Measurements from ENCODE around the gene PTGES. TPM values are rescaled to one million over a fixed set of nuclear protein-coding genes. Genes with fewer than 3 reads are reported as not detected.

The PTGES gene
- total RNA-seq, 1 donor from 2014 or later, result 2.9 TPM

GRCh38 chr9:129783516-129784361 lies 30.9 kb upstream of the PTGES start:
- H3K4me3 ChIP-seq, result no peak overlapping the region
- H3K27me3 ChIP-seq, result peaks cover 11% of the 10 kb centered on the region
- no peaks in the 10 kb centered on the region for H4K20me1 ChIP-seq (ENCODE audit: low read depth)
- no peak for TF ChIP-seq EZH2phosphoT487 (IDR thresholded peaks at IDR 0.05)
- no peak for TF ChIP-seq EZH2 (IDR thresholded peaks at IDR 0.05)
- peak; percentile 94 for TF ChIP-seq CTCF (IDR thresholded peaks at IDR 0.05)
- peaks cover 3% of the 10 kb centered on the region for H3K4me1 Mint-ChIP-seq
- H3K36me3 Mint-ChIP-seq, result no peaks in the 10 kb centered on the region
- DNase-seq (ENCODE audit: low spot score), result peak; percentile 86
- H2AFZ ChIP-seq (replicated peaks), result no peak overlapping the region
- H3K4me3 Mint-ChIP-seq, result no peak overlapping the region
- no peak overlapping the region for H3K9ac ChIP-seq
- no peak overlapping the region for H3K27ac Mint-ChIP-seq
- no peaks in the 10 kb centered on the region for H3K4me1 ChIP-seq
- H3K36me3 ChIP-seq, result no peaks in the 10 kb centered on the region
- H3K4me2 ChIP-seq, result no peak overlapping the region
- no peaks in the 10 kb centered on the region for H3K9me3 Mint-ChIP-seq
- no peaks in the 10 kb centered on the region for H3F3A ChIP-seq (ENCODE audit: low read depth)
- H3K27me3 Mint-ChIP-seq (ENCODE audit: insufficient read depth, low read depth), result peaks cover 26% of the 10 kb centered on the region
- no peaks in the 10 kb centered on the region for H3K79me2 ChIP-seq (ENCODE audit: low read depth)
- no peak overlapping the region for H3K27ac ChIP-seq
- H3K9me3 ChIP-seq (ENCODE audit: low read depth), result no peaks in the 10 kb centered on the region

GRCh38 chr9:129781981-129782380 lies 29.1 kb upstream of the PTGES start:
- Histone ChIP-seq H3K9ac (no peak overlapping the region), H3F3A (ENCODE audit: low read depth) (no peaks in the 10 kb centered on the region), H3K27ac (no peak overlapping the region), H3K36me3 (no peaks in the 10 kb centered on the region), H3K9me3 (ENCODE audit: low read depth) (no peaks in the 10 kb centered on the region), H2AFZ (replicated peaks) (no peak overlapping the region), H3K4me3 (no peak overlapping the region), H3K4me1 (peaks cover 4% of the 10 kb centered on the region), H3K27me3 (peaks cover 2% of the 10 kb centered on the region), H3K79me2 (ENCODE audit: low read depth) (no peaks in the 10 kb centered on the region), H3K4me2 (no peak overlapping the region), H4K20me1 (ENCODE audit: low read depth) (no peaks in the 10 kb centered on the region)
- H3K27ac Mint-ChIP-seq, result no peak overlapping the region
- peaks cover 9% of the 10 kb centered on the region for H3K4me1 Mint-ChIP-seq
- H3K4me3 Mint-ChIP-seq, result no peak overlapping the region
- no peaks in the 10 kb centered on the region for H3K36me3 Mint-ChIP-seq
- no peak for TF ChIP-seq EZH2phosphoT487 (IDR thresholded peaks at IDR 0.05)
- no peak for TF ChIP-seq EZH2 (IDR thresholded peaks at IDR 0.05)
- no peak for TF ChIP-seq CTCF (IDR thresholded peaks at IDR 0.05)
- peaks cover 21% of the 10 kb centered on the region for H3K27me3 Mint-ChIP-seq (ENCODE audit: insufficient read depth, low read depth)
- DNase-seq (ENCODE audit: low spot score), result no peak
- no peaks in the 10 kb centered on the region for H3K9me3 Mint-ChIP-seq

GRCh38 chr9:129781131-129781530 lies 28.3 kb upstream of the PTGES start:
- H3K4me1 ChIP-seq, result peaks cover 9% of the 10 kb centered on the region
- DNase-seq (ENCODE audit: low spot score), result no peak
- no peaks in the 10 kb centered on the region for H3K27me3 ChIP-seq
- H3K36me3 Mint-ChIP-seq, result no peaks in the 10 kb centered on the region
- no peak overlapping the region for H3K4me2 ChIP-seq
- no peak overlapping the region for H3K27ac ChIP-seq
- no peak overlapping the region for H2AFZ ChIP-seq (replicated peaks)
- H3K9me3 ChIP-seq (ENCODE audit: low read depth), result no peaks in the 10 kb centered on the region
- H3K36me3 ChIP-seq, result no peaks in the 10 kb centered on the region
- TF ChIP-seq EZH2 (IDR thresholded peaks at IDR 0.05) (no peak), EZH2phosphoT487 (IDR thresholded peaks at IDR 0.05) (no peak), CTCF (IDR thresholded peaks at IDR 0.05) (no peak)
- no peak overlapping the region for H3K27ac Mint-ChIP-seq
- no peak overlapping the region for H3K9ac ChIP-seq
- H3K4me3 Mint-ChIP-seq, result no peak overlapping the region
- H3K79me2 ChIP-seq (ENCODE audit: low read depth), result no peaks in the 10 kb centered on the region
- H3K27me3 Mint-ChIP-seq (ENCODE audit: insufficient read depth, low read depth), result peaks cover 15% of the 10 kb centered on the region
- no peaks in the 10 kb centered on the region for H4K20me1 ChIP-seq (ENCODE audit: low read depth)
- H3F3A ChIP-seq (ENCODE audit: low read depth), result no peaks in the 10 kb centered on the region
- peaks cover 9% of the 10 kb centered on the region for H3K4me1 Mint-ChIP-seq
- no peak overlapping the region for H3K4me3 ChIP-seq
- no peaks in the 10 kb centered on the region for H3K9me3 Mint-ChIP-seq
